ENCODE results near the gene USP50. TPM values are rescaled to one million over a fixed set of nuclear protein-coding genes. Genes with fewer than 3 reads are reported as not detected.

USP50 gene
- total and polyA plus RNA-seq, 2 of the 13 experiments (the other 11 are each of a cell fraction or from before 2014, with no cell fraction given): 0.86 TPM; not detected in 1

- Histone ChIP-seq H3K4me3 (replicated peaks in 1 of 3; ENCODE audit: insufficient read depth in 1 of 3, low read depth in 2 of 3, low read length in 3 of 3) (no peak overlapping the region), H3K79me2 (ENCODE audit: insufficient read depth, low read length) (no peaks in the 10 kb centered on the region), H3K4me2 (ENCODE audit: low read depth, low read length) (no peak overlapping the region), H3K36me3 (replicated peaks in 1 of 2; ENCODE audit: control insufficient read depth in 1 of 2, insufficient read depth in 2 of 2, low read length in 2 of 2) (peaks cover 5 to 52% of the 10 kb centered on the region in 2 experiments), H3K4me1 (ENCODE audit: insufficient read depth, low read length) (no peaks in the 10 kb centered on the region), H3K9ac (ENCODE audit: insufficient read depth, low read depth, low read length) (no peak overlapping the region), H3K27me3 (ENCODE audit: control insufficient read depth in 1 of 2, insufficient read depth in 2 of 2, low read length in 2 of 2) (no peaks in the 10 kb centered on the region), H3K27ac (ENCODE audit: extremely low read length, insufficient read depth, low read length) (no peak overlapping the region), H2AFZ (ENCODE audit: low read length) (no peak overlapping the region), H4K20me1 (ENCODE audit: insufficient read depth, low read length) (no peaks in the 10 kb centered on the region), H3K9me3 (ENCODE audit: low read length) (no peaks in the 10 kb centered on the region)
- FAIRE-seq: no peak
- ATAC-seq: no peak
- ChIA-PET POLR2A (no interaction called here), CTCF (ENCODE audit: low intra/inter-chr PET ratio, low total read pairs) (no interaction called here)
- in situ Hi-C loops (cut with HindIII; ENCODE audit: extremely low pct_ligation_motif_present, low pct_unique_long_range_greater_than_20kb): no loop called here
- TF ChIP-seq PHF8 (CRISPR knock-in tag; IDR thresholded peaks at IDR 0.05) (no peak), TCF12 (IDR thresholded peaks at IDR 0.05) (no peak), TCF12 (CRISPR knock-in tag; IDR thresholded peaks at IDR 0.05) (no peak), ZNF562 (CRISPR knock-in tag; IDR thresholded peaks at IDR 0.05; ENCODE audit: borderline replicate concordance) (no peak), PHF21A (CRISPR knock-in tag; IDR thresholded peaks at IDR 0.05) (no peak), NR2C2 (CRISPR knock-in tag; IDR thresholded peaks at IDR 0.05; ENCODE audit: borderline replicate concordance) (no peak), ZFP37 (CRISPR knock-in tag; IDR thresholded peaks at IDR 0.05; ENCODE audit: borderline replicate concordance) (no peak), ZNF747 (CRISPR knock-in tag; IDR thresholded peaks at IDR 0.05; ENCODE audit: borderline replicate concordance) (no peak), SAP130 (CRISPR knock-in tag; IDR thresholded peaks at IDR 0.05; ENCODE audit: low read depth) (no peak), ZBTB7B (CRISPR knock-in tag; IDR thresholded peaks at IDR 0.05) (no peak), ZBTB44 (CRISPR knock-in tag; IDR thresholded peaks at IDR 0.05) (no peak), PAWR (CRISPR knock-in tag; IDR thresholded peaks at IDR 0.05; ENCODE audit: borderline replicate concordance) (no peak), HDAC2 (CRISPR knock-in tag; IDR thresholded peaks at IDR 0.05) (no peak), FOXA3 (CRISPR knock-in tag; IDR thresholded peaks at IDR 0.05) (no peak)
- TF ChIP-seq, protein P1, sequence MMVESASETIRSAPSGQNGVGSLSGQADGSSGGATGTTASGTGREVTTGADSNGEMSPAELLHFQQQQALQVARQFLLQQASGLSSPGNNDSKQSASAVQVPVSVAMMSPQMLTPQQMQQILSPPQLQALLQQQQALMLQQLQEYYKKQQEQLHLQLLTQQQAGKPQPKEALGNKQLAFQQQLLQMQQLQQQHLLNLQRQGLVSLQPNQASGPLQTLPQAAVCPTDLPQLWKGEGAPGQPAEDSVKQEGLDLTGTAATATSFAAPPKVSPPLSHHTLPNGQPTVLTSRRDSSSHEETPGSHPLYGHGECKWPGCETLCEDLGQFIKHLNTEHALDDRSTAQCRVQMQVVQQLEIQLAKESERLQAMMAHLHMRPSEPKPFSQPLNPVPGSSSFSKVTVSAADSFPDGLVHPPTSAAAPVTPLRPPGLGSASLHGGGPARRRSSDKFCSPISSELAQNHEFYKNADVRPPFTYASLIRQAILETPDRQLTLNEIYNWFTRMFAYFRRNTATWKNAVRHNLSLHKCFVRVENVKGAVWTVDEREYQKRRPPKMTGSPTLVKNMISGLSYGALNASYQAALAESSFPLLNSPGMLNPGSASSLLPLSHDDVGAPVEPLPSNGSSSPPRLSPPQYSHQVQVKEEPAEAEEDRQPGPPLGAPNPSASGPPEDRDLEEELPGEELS (CRISPR knock-in tag; IDR thresholded peaks at IDR 0.05): no peak
- DNase-seq (ENCODE audit: low spot score): no peak
- no TSS peak for BruUV-seq (replicated peaks)
- intact Hi-C loops (cut with micrococcal nuclease; ENCODE audit: unreplicated experiment): no loop called here
These were observed 59.2 kb downstream of the USP50 start for GRCh38 chr15:50487287-50487686.
